Kidney (tissue), 14 donors: ENCODE data around the gene ADAMTS17. TPM values are rescaled to one million over a fixed set of nuclear protein-coding genes. Genes with fewer than 3 reads are reported as not detected.

ENCODE experiments used
- DNase-seq, 5 donors: peaks; one replicate each; pipeline ENCODE4 v3.0.0-alpha.2; 2013 to 2020
- FAIRE-seq: peaks from 2 replicates; lab custom pipeline; 2012; peaks lifted over from hg19 to GRCh38; lab: Jason Lieb, UNC
- H3K27ac ChIP-seq, 2 donors: one replicate each; pipeline ENCODE4 v1.7.0; 2013; ENCODE audit warnings: low read depth in 2 of 2, low read length in 2 of 2, inconsistent platforms in 1 of 2
- H3K27me3 ChIP-seq: one replicate; pipeline ENCODE4 v1.7.1; 2013; ENCODE audit warnings: low read length, inconsistent platforms; ENCODE audit not compliant: control insufficient read depth, insufficient read depth
- H3K36me3 ChIP-seq, 3 donors: one replicate each; pipeline versions ENCODE4 v1.7.0 to v1.7.1; 2013; ENCODE audit warnings: low read length in 3 of 3, control low read depth in 1 of 3, inconsistent platforms in 1 of 3; ENCODE audit not compliant: insufficient read depth in 3 of 3, control insufficient read depth in 2 of 3
- H3K4me1 ChIP-seq, 3 donors: one replicate each; pipeline versions ENCODE4 v1.7.0 to v1.7.1; 2013; ENCODE audit warnings: low read length in 3 of 3, inconsistent platforms in 1 of 3, low read depth in 1 of 3; ENCODE audit not compliant: control insufficient read depth in 2 of 3, insufficient read depth in 2 of 3
- H3K4me3 ChIP-seq, 3 donors: one replicate each; pipeline versions ENCODE4 v1.7.0 to v1.8.1; 2013; ENCODE audit warnings: low read length in 3 of 3, control low read depth in 1 of 3, inconsistent platforms in 1 of 3
- H3K9ac ChIP-seq, 3 donors: one replicate each; pipeline versions ENCODE4 v1.7.0 to v1.7.1; 2013; ENCODE audit warnings: low read length in 3 of 3, control low read depth in 1 of 3, inconsistent platforms in 1 of 3
- H3K9me3 ChIP-seq, 3 donors: one replicate each; pipeline versions ENCODE4 v1.7.0 to v1.7.1; 2013; ENCODE audit warnings: low read length in 3 of 3, control low read depth in 1 of 3, inconsistent platforms in 1 of 3; ENCODE audit not compliant: control insufficient read depth in 2 of 3, insufficient read depth in 1 of 3
- CTCF ChIP-seq: IDR thresholded peaks from 3 replicates; pipeline ENCODE4 v1.5.1; 2012; ENCODE audit warnings: mild to moderate bottlenecking, moderate library complexity, borderline replicate concordance; ENCODE audit not compliant: insufficient read depth; ENCODE audit errors: extremely low read depth
- intact Hi-C: fragments of 100-400 bp; cut with DNase I; formaldehyde crosslinking; loops from one replicate; pipeline ENCODE4 v1.11.1; 2022
- polyA plus RNA-seq: library from polyadenylated mRNA; stranded (reverse); fragments of 350-450 nt; fragmentation: Illumina TruSeq; extraction: RNeasy Lipid Tissue Mini Kit (QIAGEN cat#74804); gene quantifications from one replicate; pipeline ENCODE4 v1.2.3, GENCODE V29; 2014; ENCODE audit warnings: low read depth, low replicate concordance; ENCODE audit not compliant: insufficient read depth
- total RNA-seq: library from RNA; stranded (reverse); fragmentation: NEBNext Ultra II Directional; extraction: Animal tissue kit (Norgen Biotek cat#: 25700); gene quantifications from one replicate; pipeline ENCODE4 v1.2.1, GENCODE V29; 2021
- donor health status: control.
- donor health status: control.
- donor health status: control.
- donor health status: control.
- donor health status: control.
- donor health status: DM: yes; HTN: yes; CAD: no.
- donor health status: Normal renal cell carcinoma (clear cell type).

Gene ADAMTS17
- total and polyA plus RNA-seq, 2 donors from 2014 or later: 1.7 to 2.2 TPM

GRCh38 chr15:100314809-100315400 lies 26.9 kb downstream of the ADAMTS17 start:
- DNase-seq: no peak

GRCh38 chr15:100311833-100312476 lies 29.8 kb downstream of the ADAMTS17 start:
- Histone ChIP-seq H3K4me3 (no peak overlapping the region), H3K36me3 (no peaks in the 10 kb centered on the region), H3K27ac (no peak overlapping the region), H3K4me1 (peaks cover 0 to 3% (median 0%) of the 10 kb centered on the region in 3 donors), H3K9ac (no peak overlapping the region), H3K9me3 (no peaks in the 10 kb centered on the region), H3K27me3 (no peaks in the 10 kb centered on the region)
- intact Hi-C loops: no loop called here
- FAIRE-seq: no peak
- DNase-seq: peak in 1 of 5 donors; percentile 2
- TF ChIP-seq CTCF: no peak

More at GRCh38 chr15:100314809-100315400, 26.9 kb downstream of the ADAMTS17 start:
- no peak for FAIRE-seq
- H3K27me3 ChIP-seq: no peaks in the 10 kb centered on the region
- no peak overlapping the region for H3K27ac ChIP-seq
- peaks cover 0 to 3% (median 0%) of the 10 kb centered on the region in 3 donors for H3K36me3 ChIP-seq
- H3K9ac ChIP-seq: no peak overlapping the region
- peaks cover 0 to 8% (median 0%) of the 10 kb centered on the region in 3 donors for H3K9me3 ChIP-seq
- no peak overlapping the region for H3K4me3 ChIP-seq
- peaks cover 0 to 3% (median 0%) of the 10 kb centered on the region in 3 donors for H3K4me1 ChIP-seq
- TF ChIP-seq CTCF: no peak
- intact Hi-C loops: no loop called here

- TF ChIP-seq CTCF: no peak
- no peak for FAIRE-seq
These were observed 30.6 kb downstream of the ADAMTS17 start for GRCh38 chr15:100311154-100311625.

More at GRCh38 chr15:100311154-100311625, 30.6 kb downstream of the ADAMTS17 start:
- H3K27ac ChIP-seq: no peak overlapping the region
- H3K36me3 ChIP-seq: no peaks in the 10 kb centered on the region
- peaks cover 0 to 3% (median 0%) of the 10 kb centered on the region in 3 donors for H3K4me1 ChIP-seq
- intact Hi-C loops: no loop called here
- no peak for DNase-seq
- no peaks in the 10 kb centered on the region for H3K27me3 ChIP-seq
- H3K9ac ChIP-seq: no peak overlapping the region
- H3K9me3 ChIP-seq: no peaks in the 10 kb centered on the region
- no peak overlapping the region for H3K4me3 ChIP-seq
